GM23248 (cell line): ENCODE measurements around the gene C16orf95.

Source experiments
- EZH2 ChIP-seq: fragments of 200-600 bp; sonication (generic); IDR thresholded peaks from 2 replicates; pipeline ENCODE4 v1.6.1; 2018; ENCODE audit warnings: antibody characterized with exemption, mild to moderate bottlenecking; ENCODE audit not compliant: insufficient read depth, poor library complexity, severe bottlenecking
- EZH2phosphoT487 ChIP-seq: fragments of 200-600 bp; sonication (generic); IDR thresholded peaks from 2 replicates; pipeline ENCODE4 v1.6.1; 2018; ENCODE audit warnings: antibody characterized with exemption, moderate library complexity, mild to moderate bottlenecking, low read depth; ENCODE audit not compliant: insufficient read depth

- TF ChIP-seq EZH2 (no peak), EZH2phosphoT487 (no peak)
Observed at GRCh38 chr16:87284183-87284582, 33.0 kb downstream of the C16orf95 start.
